Measurements from ENCODE around the gene SLC25A28. TPM values are rescaled to one million over a fixed set of nuclear protein-coding genes. Genes with fewer than 3 reads are reported as not detected.
A peak's percentile ranks its signal among the peaks of the same experiment; 100 is the strongest.

Gene SLC25A28
- total RNA-seq, 2 experiments from 2014 or later, result 66.7 to 67.9 TPM

GRCh38 chr10:99621454-99622251 lies 1.4 kb upstream of the SLC25A28 start:
- CTCF ChIA-PET, result interaction anchor here (0.6 to 3.1 kb wide), 6 partner anchors 9 to 186 kb away, joined by 3 to 18 read pairs (median 6); partner anchors contain the start of genes COX15, CUTC and ENTPD7
- Mint-ChIP-seq H3K4me1 (peaks cover 41% of the 10 kb centered on the region), H3K4me3 (peak overlapping the region; percentile 88), H3K36me3 (ENCODE audit: low read depth) (peaks cover 21% of the 10 kb centered on the region), H3K9me3 (no peaks in the 10 kb centered on the region), H3K27ac (peak overlapping the region; percentile 89), H3K27me3 (no peaks in the 10 kb centered on the region)
- POLR2A ChIA-PET, result interaction anchor here (0.9 to 5.8 kb wide), 8 partner anchors 10 to 191 kb away, joined by 3 to 53 read pairs (median 14); partner anchors contain the start of genes COX15, CUTC, ENTPD7 and GOT1
- DNase-seq, result no peak

- H3K9me3 Mint-ChIP-seq, result no peaks in the 10 kb centered on the region
- H3K4me1 Mint-ChIP-seq, result peaks cover 47% of the 10 kb centered on the region
- CTCF ChIA-PET, result interaction anchor here (0.9 to 3.1 kb wide), 5 partner anchors 9 to 191 kb away, joined by 3 to 18 read pairs (median 8); partner anchors contain the start of genes COX15, CUTC, ENTPD7 and GOT1
Observed at GRCh38 chr10:99620711-99621453, 643 bp upstream of the SLC25A28 start.

GRCh38 chr10:99619090-99619800 lies 994 bp downstream of the SLC25A28 start:
- no peak for DNase-seq
- ChIA-PET CTCF (interaction anchor here (1.3 to 3.1 kb wide), 3 partner anchors 10 to 184 kb away, joined by 4 to 18 read pairs (median 9); partner anchors contain the start of gene ENTPD7), POLR2A (interaction anchor here (0.8 to 5.8 kb wide), 12 partner anchors 9 to 1485 kb away, joined by 3 to 53 read pairs (median 4); partner anchors contain the start of genes COX15, CUTC, ENTPD7 and GOT1)
- Mint-ChIP-seq H3K4me1 (peaks cover 56% of the 10 kb centered on the region), H3K36me3 (ENCODE audit: low read depth) (peaks cover 35% of the 10 kb centered on the region), H3K27me3 (no peaks in the 10 kb centered on the region), H3K4me3 (peak overlapping the region; percentile 81), H3K9me3 (no peaks in the 10 kb centered on the region), H3K27ac (peak overlapping the region; percentile 73)

More at GRCh38 chr10:99620711-99621453, 643 bp upstream of the SLC25A28 start:
- H3K4me3 Mint-ChIP-seq, result peak overlapping the region; percentile 88
- DNase-seq, result peak; percentile 95
- no peaks in the 10 kb centered on the region for H3K27me3 Mint-ChIP-seq
- peaks cover 24% of the 10 kb centered on the region for H3K36me3 Mint-ChIP-seq (ENCODE audit: low read depth)
- POLR2A ChIA-PET, result interaction anchor here (0.6 to 5.8 kb wide), 18 partner anchors 9 to 646 kb away, joined by 3 to 53 read pairs (median 4); partner anchors contain the start of genes COX15, CUTC, ENTPD7 and GOT1
- peak overlapping the region; percentile 89 for H3K27ac Mint-ChIP-seq

- H3K27ac Mint-ChIP-seq, result no peak overlapping the region
- H3K4me3 Mint-ChIP-seq, result peak overlapping the region; percentile 81
- H3K9me3 Mint-ChIP-seq, result no peaks in the 10 kb centered on the region
- no peaks in the 10 kb centered on the region for H3K27me3 Mint-ChIP-seq
- ChIA-PET POLR2A (interaction anchor here (5.1 to 5.8 kb wide), 2 partner anchors 41 to 187 kb away, joined by 48 to 53 read pairs; partner anchors contain the start of genes ENTPD7 and GOT1), CTCF (interaction anchor here (1.3 to 2.8 kb wide), 3 partner anchors 41 to 181 kb away, joined by 6 to 21 read pairs (median 9); partner anchors contain the start of gene ENTPD7)
- no peak for DNase-seq
- peaks cover 62% of the 10 kb centered on the region for H3K4me1 Mint-ChIP-seq
- H3K36me3 Mint-ChIP-seq (ENCODE audit: low read depth), result peaks cover 39% of the 10 kb centered on the region
Observed at GRCh38 chr10:99617696-99618095, 2.5 kb downstream of the SLC25A28 start.

- POLR2A ChIA-PET, result interaction anchor here (0.7 to 2.0 kb wide), 6 partner anchors 9 to 202 kb away, joined by 3 to 9 read pairs (median 4); partner anchors contain the start of genes COX15, CUTC and GOT1
- H3K27ac Mint-ChIP-seq, result peak overlapping the region; percentile 24
Observed at GRCh38 chr10:99615426-99615825, 4.8 kb downstream of the SLC25A28 start.

GRCh38 chr10:99612167-99612831 lies 7.9 kb downstream of the SLC25A28 start:
- ChIA-PET CTCF (interaction anchor here (0.7 to 3.1 kb wide), 16 partner anchors 9 to 1311 kb away, joined by 3 to 28 read pairs (median 4); partner anchors contain the start of genes ENTPD7 and SLC25A28), POLR2A (interaction anchor here (1.2 to 2.3 kb wide), 3 partner anchors 9 to 177 kb away, joined by 3 to 15 read pairs (median 8); partner anchors contain the start of gene SLC25A28)
- H3K27me3 Mint-ChIP-seq, result no peaks in the 10 kb centered on the region
- H3K4me1 Mint-ChIP-seq, result peaks cover 39% of the 10 kb centered on the region
- DNase-seq, result peak; percentile 25
- H3K27ac Mint-ChIP-seq, result no peak overlapping the region
- peaks cover 48% of the 10 kb centered on the region for H3K36me3 Mint-ChIP-seq (ENCODE audit: low read depth)
- H3K4me3 Mint-ChIP-seq, result no peak overlapping the region
- no peaks in the 10 kb centered on the region for H3K9me3 Mint-ChIP-seq

More at GRCh38 chr10:99615426-99615825, 4.8 kb downstream of the SLC25A28 start:
- no peak for DNase-seq
- Mint-ChIP-seq H3K4me1 (peaks cover 59% of the 10 kb centered on the region), H3K4me3 (no peak overlapping the region), H3K36me3 (ENCODE audit: low read depth) (peaks cover 55% of the 10 kb centered on the region), H3K27me3 (no peaks in the 10 kb centered on the region), H3K9me3 (no peaks in the 10 kb centered on the region)
- CTCF ChIA-PET, result interaction anchor here (0.8 to 2.9 kb wide), 4 partner anchors 44 to 179 kb away, joined by 3 to 21 read pairs (median 12); partner anchors contain the start of gene ENTPD7

- H3K9me3 Mint-ChIP-seq, result no peaks in the 10 kb centered on the region
- no peak for DNase-seq
- no peak overlapping the region for H3K27ac Mint-ChIP-seq
- peaks cover 30% of the 10 kb centered on the region for H3K4me1 Mint-ChIP-seq
- CTCF ChIA-PET, result interaction anchor here (0.7 to 3.1 kb wide), 13 partner anchors 9 to 223 kb away, joined by 3 to 28 read pairs (median 8); partner anchors contain the start of genes ENTPD7 and SLC25A28
- POLR2A ChIA-PET, result interaction anchor here (1.0 to 2.3 kb wide), 3 partner anchors 9 to 121 kb away, joined by 3 to 15 read pairs (median 5); partner anchors contain the start of genes COX15, CUTC and SLC25A28
- peaks cover 44% of the 10 kb centered on the region for H3K36me3 Mint-ChIP-seq (ENCODE audit: low read depth)
- H3K4me3 Mint-ChIP-seq, result no peak overlapping the region
- no peaks in the 10 kb centered on the region for H3K27me3 Mint-ChIP-seq
Observed at GRCh38 chr10:99611326-99611725, 8.9 kb downstream of the SLC25A28 start.

GRCh38 chr10:99610221-99610620 lies 10.0 kb downstream of the SLC25A28 start:
- H3K4me3 Mint-ChIP-seq, result no peak overlapping the region
- CTCF ChIA-PET, result interaction anchor here (0.9 to 3.1 kb wide), 3 partner anchors 9 to 175 kb away, joined by 3 to 26 read pairs (median 4); no protein-coding TSS in a partner anchor

GRCh38 chr10:99609186-99609585 lies 11.1 kb downstream of the SLC25A28 start:
- Mint-ChIP-seq H3K27me3 (no peaks in the 10 kb centered on the region), H3K4me1 (peaks cover 18% of the 10 kb centered on the region), H3K9me3 (no peaks in the 10 kb centered on the region), H3K4me3 (no peak overlapping the region), H3K27ac (no peak overlapping the region), H3K36me3 (ENCODE audit: low read depth) (peaks cover 31% of the 10 kb centered on the region)
- CTCF ChIA-PET, result interaction anchor here (0.5 to 4.4 kb wide), 3 partner anchors 10 to 173 kb away, joined by 3 to 14 read pairs (median 4); no protein-coding TSS in a partner anchor
- DNase-seq, result no peak
- POLR2A ChIA-PET, result interaction anchor here (1.2 kb wide), 1 partner anchor 10 kb away, joined by 3 read pairs; no protein-coding TSS in a partner anchor

More at GRCh38 chr10:99610221-99610620, 10.0 kb downstream of the SLC25A28 start:
- no peaks in the 10 kb centered on the region for H3K9me3 Mint-ChIP-seq
- peaks cover 36% of the 10 kb centered on the region for H3K36me3 Mint-ChIP-seq (ENCODE audit: low read depth)
- H3K27me3 Mint-ChIP-seq, result no peaks in the 10 kb centered on the region
- DNase-seq, result no peak
- POLR2A ChIA-PET, result interaction anchor here (0.8 to 1.2 kb wide), 2 partner anchors 9 to 10 kb away, joined by 3 to 4 read pairs; partner anchors contain the start of gene SLC25A28
- peaks cover 20% of the 10 kb centered on the region for H3K4me1 Mint-ChIP-seq
- no peak overlapping the region for H3K27ac Mint-ChIP-seq

GRCh38 chr10:99605351-99605750 lies 14.9 kb downstream of the SLC25A28 start:
- Mint-ChIP-seq H3K36me3 (ENCODE audit: low read depth) (peaks cover 11% of the 10 kb centered on the region), H3K27me3 (peaks cover 6% of the 10 kb centered on the region), H3K27ac (no peak overlapping the region), H3K4me1 (no peaks in the 10 kb centered on the region), H3K9me3 (no peaks in the 10 kb centered on the region), H3K4me3 (no peak overlapping the region)
- DNase-seq, result no peak
- ChIA-PET CTCF (interaction anchor here (4.4 kb wide), 1 partner anchor 169 kb away, joined by 14 read pairs; no protein-coding TSS in a partner anchor), POLR2A (interaction anchor here (1.6 kb wide), 1 partner anchor 10 kb away, joined by 3 read pairs; no protein-coding TSS in a partner anchor)

- no peak overlapping the region for H3K4me3 Mint-ChIP-seq
- ChIA-PET POLR2A (no interaction called here), CTCF (no interaction called here)
- peaks cover 7% of the 10 kb centered on the region for H3K27me3 Mint-ChIP-seq
- no peak overlapping the region for H3K27ac Mint-ChIP-seq
- H3K4me1 Mint-ChIP-seq, result no peaks in the 10 kb centered on the region
- H3K9me3 Mint-ChIP-seq, result no peaks in the 10 kb centered on the region
- DNase-seq, result no peak
- peaks cover 8% of the 10 kb centered on the region for H3K36me3 Mint-ChIP-seq (ENCODE audit: low read depth)
Observed at GRCh38 chr10:99604862-99605261, 15.4 kb downstream of the SLC25A28 start.
